Activated CD4-positive, alpha-beta memory T cell treated with anti-CD3 and anti-CD28 coated beads, Interleukin-2, amount 10 ng/mL, durations not matched to agents 7 days and 5 days (primary cell): ENCODE measurements around the gene CISD3. TPM values are rescaled to one million over a fixed set of nuclear protein-coding genes. Genes with fewer than 3 reads are reported as not detected.
"Not testable (repeated sequence)": the region's sequence is repeated elsewhere in the genome, so short reads cannot be mapped to it uniquely, and the experiment has no call there.

Experiments used
- CTCF ChIA-PET: fragments of 350-600 bp; sonication (Branson Sonifier 250); formaldehyde crosslinking; loops from one replicate; lab custom pipeline; 2021; ENCODE audit warnings: antibody characterized with exemption, inconsistent platforms; lab: Charles Lee
- POLR2A ChIA-PET: fragments of 350-600 bp; sonication (Branson Sonifier 250); formaldehyde crosslinking; loops from one replicate; lab custom pipeline; 2021; ENCODE audit warnings: antibody characterized with exemption; lab: Charles Lee
- DNase-seq: peaks from one replicate; pipeline ENCODE4 v3.0.0-alpha.2; 2020
- H3K27ac Mint-ChIP-seq: one replicate; pipeline ENCODE4 v1.8.0; 2021; ENCODE audit warnings: mild to moderate bottlenecking, mixed read lengths
- H3K27me3 Mint-ChIP-seq: one replicate; pipeline ENCODE4 v1.8.0; 2021; ENCODE audit warnings: mixed read lengths
- H3K36me3 Mint-ChIP-seq: one replicate; pipeline ENCODE4 v1.8.0; 2021; ENCODE audit warnings: low read depth, mixed read lengths
- H3K4me1 Mint-ChIP-seq: one replicate; pipeline ENCODE4 v1.8.0; 2021; ENCODE audit warnings: mixed read lengths
- H3K4me3 Mint-ChIP-seq: one replicate; pipeline ENCODE4 v1.8.0; 2021; ENCODE audit warnings: mild to moderate bottlenecking, mixed read lengths
- H3K9me3 Mint-ChIP-seq: one replicate; pipeline ENCODE4 v1.8.0; 2021; ENCODE audit warnings: mixed read lengths
- total RNA-seq, 2 experiments: library from RNA; stranded (reverse); gene quantifications; one replicate each; pipeline ENCODE4 v1.2.3, GENCODE V29; 2021

The CISD3 gene
- total RNA-seq, 2 experiments from 2014 or later = 42.8 to 48.6 TPM

- CTCF ChIA-PET = no interaction called here
- H3K4me3 Mint-ChIP-seq = no peak overlapping the region
- peaks cover 20% of the 10 kb centered on the region for H3K4me1 Mint-ChIP-seq
- DNase-seq = no peak
- no peaks in the 10 kb centered on the region for H3K27me3 Mint-ChIP-seq
- POLR2A ChIA-PET = interaction anchor here (16.6 kb wide), 1 partner anchor 16 kb away, joined by 419 read pairs; the partner anchor contains the start of gene MLLT6
- H3K36me3 Mint-ChIP-seq = peaks cover 53% of the 10 kb centered on the region
- no peaks in the 10 kb centered on the region for H3K9me3 Mint-ChIP-seq
- no peak overlapping the region for H3K27ac Mint-ChIP-seq
Measured at GRCh38 chr17:38720941-38721340, 9.2 kb upstream of the CISD3 start.

DNA sequence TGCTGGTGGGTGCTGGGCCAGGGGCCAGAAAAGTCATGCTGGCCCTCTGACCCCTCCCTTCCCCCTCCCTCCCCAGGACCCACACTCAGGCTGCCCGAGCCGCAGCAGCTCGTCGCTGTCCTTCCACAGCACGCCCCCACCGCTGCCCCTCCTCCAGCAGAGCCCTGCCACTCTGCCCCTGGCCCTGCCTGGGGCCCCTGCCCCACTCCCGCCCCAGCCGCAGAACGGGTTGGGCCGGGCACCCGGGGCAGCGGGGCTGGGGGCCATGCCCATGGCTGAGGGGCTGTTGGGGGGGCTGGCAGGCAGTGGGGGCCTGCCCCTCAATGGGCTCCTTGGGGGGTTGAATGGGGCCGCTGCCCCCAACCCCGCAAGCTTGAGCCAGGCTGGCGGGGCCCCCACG is 8.3 kb upstream of the CISD3 start:
- Mint-ChIP-seq H3K9me3 (no peaks in the 10 kb centered on the region), H3K27ac (no peak overlapping the region), H3K36me3 (peaks cover 52% of the 10 kb centered on the region), H3K4me1 (peaks cover 26% of the 10 kb centered on the region), H3K4me3 (no peak overlapping the region), H3K27me3 (no peaks in the 10 kb centered on the region)
- CTCF ChIA-PET = interaction anchor here (0.6 to 1.5 kb wide), 2 partner anchors 14 to 34 kb away, joined by 3 read pairs; no protein-coding TSS in a partner anchor
- POLR2A ChIA-PET = interaction anchor here (2.2 to 16.6 kb wide), 2 partner anchors 14 to 17 kb away, joined by 8 to 419 read pairs; partner anchors contain the start of gene MLLT6
- DNase-seq = no peak

GRCh38 chr17:38724337-38724988 is 5.7 kb upstream of the CISD3 start:
- no peaks in the 10 kb centered on the region for H3K27me3 Mint-ChIP-seq
- H3K36me3 Mint-ChIP-seq = peaks cover 54% of the 10 kb centered on the region
- POLR2A ChIA-PET = interaction anchor here (16.6 kb wide), 1 partner anchor 20 kb away, joined by 419 read pairs; the partner anchor contains the start of gene MLLT6
- H3K4me1 Mint-ChIP-seq = peaks cover 51% of the 10 kb centered on the region
- H3K9me3 Mint-ChIP-seq = no peaks in the 10 kb centered on the region
- CTCF ChIA-PET = interaction anchor here (1.8 kb wide), 1 partner anchor 10 kb away, joined by 7 read pairs; no protein-coding TSS in a partner anchor
- H3K27ac Mint-ChIP-seq = peak overlapping the region; percentile 14
- DNase-seq = no peak
- no peak overlapping the region for H3K4me3 Mint-ChIP-seq

GRCh38 chr17:38725066-38725465 is 5.1 kb upstream of the CISD3 start:
- ChIA-PET CTCF (no interaction called here), POLR2A (interaction anchor here (16.6 kb wide), 1 partner anchor 20 kb away, joined by 419 read pairs; the partner anchor contains the start of gene MLLT6)
- Mint-ChIP-seq H3K27me3 (no peaks in the 10 kb centered on the region), H3K4me3 (no peak overlapping the region), H3K36me3 (peaks cover 52% of the 10 kb centered on the region), H3K4me1 (peaks cover 52% of the 10 kb centered on the region), H3K9me3 (no peaks in the 10 kb centered on the region), H3K27ac (peak overlapping the region; percentile 24)
- no peak for DNase-seq

GRCh38 chr17:38726145-38726544 is 4.0 kb upstream of the CISD3 start:
- ChIA-PET POLR2A (interaction anchor here (2.6 to 16.6 kb wide), 3 partner anchors 9 to 128 kb away, joined by 11 to 419 read pairs (median 42); partner anchors contain the start of genes MLLT6 and RPL23), CTCF (interaction anchor here (1.6 to 3.5 kb wide), 2 partner anchors 11 to 19 kb away, joined by 3 to 14 read pairs; no protein-coding TSS in a partner anchor)
- H3K36me3 Mint-ChIP-seq = peaks cover 44% of the 10 kb centered on the region
- not testable (repeated sequence) for H3K27me3 Mint-ChIP-seq, H3K9me3 Mint-ChIP-seq, DNase-seq, H3K4me3 Mint-ChIP-seq
- H3K27ac Mint-ChIP-seq = peak overlapping the region; percentile 70
- peaks cover 57% of the 10 kb centered on the region for H3K4me1 Mint-ChIP-seq

DNA sequence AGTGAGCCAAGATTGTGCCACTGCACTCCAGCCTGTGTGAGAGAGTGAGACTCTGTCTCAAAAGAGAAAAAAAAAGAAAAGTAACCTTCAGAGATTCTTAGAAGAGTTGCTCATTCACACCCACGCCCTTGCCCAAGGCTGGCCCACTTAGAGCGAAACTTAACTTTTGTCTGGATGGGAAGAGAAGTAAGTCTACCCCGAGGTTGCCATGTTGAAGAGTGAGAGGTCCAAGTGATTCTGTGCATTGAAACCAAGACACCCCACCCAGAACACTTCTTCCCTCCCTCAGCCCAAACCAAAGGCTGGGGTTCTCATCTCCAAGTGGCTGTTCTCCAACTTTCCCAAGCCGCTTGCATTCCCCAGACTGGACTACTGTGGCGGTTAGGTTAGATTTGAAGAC is 2.4 kb upstream of the CISD3 start:
- peak; percentile 78 for DNase-seq
- POLR2A ChIA-PET = interaction anchor here (0.6 to 16.6 kb wide), 17 partner anchors 10 to 472 kb away, joined by 3 to 419 read pairs (median 6); partner anchors contain the start of genes CWC25, EPOP, LASP1 and MLLT6
- Mint-ChIP-seq H3K4me1 (peaks cover 69% of the 10 kb centered on the region), H3K36me3 (peaks cover 47% of the 10 kb centered on the region), H3K9me3 (no peaks in the 10 kb centered on the region), H3K27ac (peak overlapping the region; percentile 100), H3K27me3 (no peaks in the 10 kb centered on the region), H3K4me3 (peak overlapping the region; percentile 73)
- CTCF ChIA-PET = interaction anchor here (0.6 to 3.5 kb wide), 11 partner anchors 8 to 472 kb away, joined by 3 to 16 read pairs (median 4); partner anchors contain the start of genes EPOP and LASP1

DNA sequence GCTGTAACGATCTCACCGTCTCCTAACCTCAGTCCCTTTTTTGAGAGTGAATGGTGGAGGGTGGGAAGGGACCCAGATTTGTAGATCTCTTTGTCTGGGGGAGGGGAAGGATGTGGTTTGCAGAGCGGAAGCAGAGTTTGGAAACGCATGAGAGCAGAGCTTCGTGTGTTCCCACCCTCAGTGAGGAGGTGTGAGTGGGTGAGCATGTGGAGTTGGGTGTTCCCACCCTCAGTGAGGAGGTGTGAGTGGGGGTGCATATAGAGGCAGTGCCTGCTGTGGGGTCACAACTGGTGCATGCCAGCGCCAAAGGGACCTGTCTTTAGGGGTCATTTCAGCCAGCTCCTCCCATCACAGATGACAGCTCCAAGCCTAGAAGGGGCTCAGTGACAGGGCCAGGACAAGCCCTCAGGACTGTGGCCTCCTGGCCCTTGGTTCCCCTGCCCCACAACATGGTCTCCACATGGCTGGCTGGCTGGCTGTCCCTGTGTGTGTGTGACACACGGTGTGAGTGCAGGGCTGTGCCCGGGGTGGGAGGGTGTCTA is 1.8 kb upstream of the CISD3 start:
- H3K36me3 Mint-ChIP-seq = peaks cover 46% of the 10 kb centered on the region
- H3K27me3 Mint-ChIP-seq = no peaks in the 10 kb centered on the region
- peaks cover 74% of the 10 kb centered on the region for H3K4me1 Mint-ChIP-seq
- H3K27ac Mint-ChIP-seq = peak overlapping the region; percentile 100
- peak; percentile 81 for DNase-seq
- ChIA-PET POLR2A (interaction anchor here (0.6 to 16.6 kb wide), 21 partner anchors 9 to 472 kb away, joined by 3 to 419 read pairs (median 5); partner anchors contain the start of genes CWC25, EPOP, LASP1 and MLLT6), CTCF (interaction anchor here (0.6 to 3.5 kb wide), 15 partner anchors 10 to 471 kb away, joined by 3 to 16 read pairs (median 5); partner anchors contain the start of genes EPOP, LASP1 and MLLT6)
- H3K9me3 Mint-ChIP-seq = no peaks in the 10 kb centered on the region
- peak overlapping the region; percentile 73 for H3K4me3 Mint-ChIP-seq

DNA sequence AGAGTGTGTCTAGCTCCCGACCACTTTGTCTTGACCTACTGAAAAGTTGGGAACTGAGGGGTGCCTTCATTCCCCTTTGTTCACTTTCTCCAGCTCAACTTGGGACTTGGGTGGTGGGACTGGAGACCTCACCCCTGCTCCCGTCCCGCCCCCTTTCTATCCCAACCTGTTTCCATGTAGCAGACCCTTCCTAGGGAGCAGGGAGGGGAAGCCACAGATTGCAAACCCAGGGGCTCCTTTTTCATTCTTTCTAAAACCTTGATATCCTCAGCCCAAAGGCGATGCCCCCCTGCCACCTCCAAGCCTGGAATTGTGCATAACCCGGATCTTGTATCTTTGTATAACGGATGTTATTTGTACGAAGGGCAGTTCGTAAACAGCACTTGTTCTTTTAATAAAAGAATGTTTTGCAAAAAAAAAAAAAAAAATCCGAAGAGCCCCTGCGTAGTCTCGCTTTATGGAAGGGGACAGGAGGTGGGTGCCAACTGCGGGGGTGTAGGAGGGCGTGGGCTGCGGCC is 714 bp upstream of the CISD3 start:
- CTCF ChIA-PET = interaction anchor here (0.8 to 3.5 kb wide), 12 partner anchors 11 to 424 kb away, joined by 3 to 16 read pairs (median 4); partner anchors contain the start of genes EPOP and MLLT6
- H3K27ac Mint-ChIP-seq = peak overlapping the region; percentile 100
- H3K36me3 Mint-ChIP-seq = peaks cover 43% of the 10 kb centered on the region
- peaks cover 79% of the 10 kb centered on the region for H3K4me1 Mint-ChIP-seq
- no peaks in the 10 kb centered on the region for H3K27me3 Mint-ChIP-seq
- H3K9me3 Mint-ChIP-seq = no peaks in the 10 kb centered on the region
- POLR2A ChIA-PET = interaction anchor here (1.2 to 16.6 kb wide), 8 partner anchors 12 to 171 kb away, joined by 4 to 419 read pairs (median 15); partner anchors contain the start of genes EPOP, LASP1, MLLT6 and PSMB3
- DNase-seq = no peak
- H3K4me3 Mint-ChIP-seq = peak overlapping the region; percentile 50

GRCh38 chr17:38730526-38731379 is 612 bp downstream of the CISD3 start:
- ChIA-PET CTCF (interaction anchor here (0.6 to 2.6 kb wide), 7 partner anchors 12 to 173 kb away, joined by 3 to 18 read pairs (median 3); no protein-coding TSS in a partner anchor), POLR2A (interaction anchor here (0.6 to 4.8 kb wide), 13 partner anchors 8 to 172 kb away, joined by 3 to 52 read pairs (median 5); partner anchors contain the start of genes EPOP, MLLT6, PSMB3 and RPL23)
- Mint-ChIP-seq H3K27ac (peak overlapping the region; percentile 92), H3K27me3 (no peaks in the 10 kb centered on the region), H3K9me3 (no peaks in the 10 kb centered on the region), H3K36me3 (peaks cover 38% of the 10 kb centered on the region), H3K4me1 (peaks cover 78% of the 10 kb centered on the region), H3K4me3 (peak overlapping the region; percentile 99)
- DNase-seq = no peak

- Mint-ChIP-seq H3K27ac (peak overlapping the region; percentile 73), H3K9me3 (no peaks in the 10 kb centered on the region), H3K36me3 (peaks cover 34% of the 10 kb centered on the region), H3K4me3 (peak overlapping the region; percentile 99), H3K27me3 (no peaks in the 10 kb centered on the region), H3K4me1 (peaks cover 72% of the 10 kb centered on the region)
- POLR2A ChIA-PET = interaction anchor here (0.8 to 4.8 kb wide), 12 partner anchors 9 to 173 kb away, joined by 3 to 52 read pairs (median 6); partner anchors contain the start of genes EPOP, MLLT6 and RPL23
- DNase-seq = no peak
- CTCF ChIA-PET = interaction anchor here (0.6 to 2.6 kb wide), 6 partner anchors 11 to 174 kb away, joined by 3 to 18 read pairs (median 4); no protein-coding TSS in a partner anchor
Measured at GRCh38 chr17:38731526-38732294, 1.6 kb downstream of the CISD3 start.
